Omental fat pad (tissue), 4 donors: ENCODE data around the gene TMUB1. TPM values are rescaled to one million over a fixed set of nuclear protein-coding genes. Genes with fewer than 3 reads are reported as not detected.

Source experiments
- ATAC-seq: fragments of 150-250 bp; one replicate; pipeline ENCODE4 v1.9.1; 2016; ENCODE audit warnings: mild to moderate bottlenecking, moderate library complexity; ENCODE audit not compliant: low FRiP score
- DNase-seq: peaks from one replicate; pipeline ENCODE4 v3.0.0-alpha.2; 2019; ENCODE audit warnings: low spot score
- CTCF ChIP-seq, 3 donors: fragments of 450-650 bp; IDR thresholded peaks; one replicate each; pipeline ENCODE4 v1.5.1; 2016 to 2017; ENCODE audit warnings: antibody characterized with exemption in 3 of 3, mild to moderate bottlenecking in 3 of 3, moderate library complexity in 2 of 3
- total RNA-seq, 4 donors: library from RNA; depleted of rRNA; stranded (reverse); fragments of >200 nt; gene quantifications; one replicate each; pipeline ENCODE4 v1.1.0, GENCODE V29; 2016

The TMUB1 gene
- total RNA-seq, 4 donors from 2014 or later: 23.5 to 38.5 (median 26.9) TPM

- no peak for ATAC-seq
- TF ChIP-seq CTCF (IDR thresholded peaks at IDR 0.05): no peak
- DNase-seq: no peak
Observed at GRCh38 chr7:151078233-151079040, 4.9 kb downstream of the TMUB1 start.

- ATAC-seq: no peak
- no peak for DNase-seq
- TF ChIP-seq CTCF (IDR thresholded peaks at IDR 0.05): no peak
Observed at GRCh38 chr7:151077705-151078232, 5.5 kb downstream of the TMUB1 start.

GRCh38 chr7:151076863-151077704 is 6.2 kb downstream of the TMUB1 start:
- ATAC-seq: no peak
- no peak for TF ChIP-seq CTCF (IDR thresholded peaks at IDR 0.05)

GRCh38 chr7:151075978-151076426 is 7.3 kb downstream of the TMUB1 start:
- no peak for TF ChIP-seq CTCF (IDR thresholded peaks at IDR 0.05)
- no peak for DNase-seq
- ATAC-seq: no peak

More at GRCh38 chr7:151076863-151077704, 6.2 kb downstream of the TMUB1 start:
- no peak for DNase-seq

- no peak for DNase-seq
- TF ChIP-seq CTCF (IDR thresholded peaks at IDR 0.05): no peak
- no peak for ATAC-seq
Observed at GRCh38 chr7:151075662-151075971, 7.7 kb downstream of the TMUB1 start.

GRCh38 chr7:151074817-151075661 is 8.3 kb downstream of the TMUB1 start:
- TF ChIP-seq CTCF (IDR thresholded peaks at IDR 0.05): no peak
- ATAC-seq: no peak
- DNase-seq: no peak
